Measurements from ENCODE around the gene BFSP2.
"Not testable (repeated sequence)": the region's sequence is repeated elsewhere in the genome, so short reads cannot be mapped to it uniquely, and the experiment has no call there.

DNA sequence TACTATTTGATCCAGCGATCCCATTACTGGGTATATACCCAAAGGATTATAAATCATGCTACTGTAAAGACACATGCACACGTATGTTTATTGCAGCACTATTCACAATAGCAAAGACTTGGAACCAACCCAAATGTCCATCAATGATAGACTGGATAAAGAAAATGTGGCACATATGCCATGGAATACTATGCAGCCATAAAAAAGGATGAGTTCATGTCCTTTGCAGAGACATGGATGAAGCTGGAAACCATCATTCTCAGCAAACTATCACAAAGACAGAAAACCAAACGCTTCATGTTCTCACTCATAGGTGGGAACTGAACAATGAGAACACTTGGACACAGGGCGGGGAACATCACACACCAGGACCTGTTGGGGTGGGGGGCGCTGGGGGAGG lies 82.6 kb downstream of the BFSP2 start:
- not testable (repeated sequence) for TF ChIP-seq EZH2 (IDR thresholded peaks at IDR 0.05; ENCODE audit: insufficient read depth, poor library complexity, severe bottlenecking); EZH2phosphoT487 (IDR thresholded peaks at IDR 0.05; ENCODE audit: insufficient read depth, low read depth)

Measured in GM23248 (cell line).